GM03348 (cell line): ENCODE data around the gene ST6GALNAC6.
"Not testable (repeated sequence)": the region's sequence is repeated elsewhere in the genome, so short reads cannot be mapped to it uniquely, and the experiment has no call there.

Source experiments
- DNase-seq: peaks from one replicate; pipeline ENCODE4 v3.0.0; 2012; ENCODE audit warnings: low spot score

The ST6GALNAC6 gene

DNA sequence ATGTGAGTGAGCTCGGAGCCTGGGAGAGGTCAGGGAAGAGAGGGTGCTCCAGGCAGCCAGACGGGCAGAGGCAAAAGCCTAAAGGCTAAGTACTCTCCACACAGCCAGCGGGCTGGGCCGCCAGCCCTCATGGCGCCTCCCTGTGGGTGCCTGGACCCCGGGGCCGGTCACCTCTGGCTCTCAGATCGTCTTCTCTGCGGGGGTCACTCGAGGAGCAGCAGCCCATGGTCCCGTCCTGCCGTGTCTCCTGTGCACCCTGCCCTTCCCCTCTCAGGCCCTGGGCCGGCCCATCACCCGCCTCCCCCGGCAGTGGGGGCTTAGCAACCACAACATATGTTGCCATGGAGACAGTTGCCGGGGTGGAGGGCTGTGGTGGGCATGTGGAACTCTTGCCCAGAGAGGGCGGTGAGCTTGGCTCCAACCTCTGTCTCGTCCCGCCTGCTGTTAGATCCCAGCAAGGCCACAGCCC lies 26.1 kb downstream of the ST6GALNAC6 start:
- DNase-seq, result no peak

DNA sequence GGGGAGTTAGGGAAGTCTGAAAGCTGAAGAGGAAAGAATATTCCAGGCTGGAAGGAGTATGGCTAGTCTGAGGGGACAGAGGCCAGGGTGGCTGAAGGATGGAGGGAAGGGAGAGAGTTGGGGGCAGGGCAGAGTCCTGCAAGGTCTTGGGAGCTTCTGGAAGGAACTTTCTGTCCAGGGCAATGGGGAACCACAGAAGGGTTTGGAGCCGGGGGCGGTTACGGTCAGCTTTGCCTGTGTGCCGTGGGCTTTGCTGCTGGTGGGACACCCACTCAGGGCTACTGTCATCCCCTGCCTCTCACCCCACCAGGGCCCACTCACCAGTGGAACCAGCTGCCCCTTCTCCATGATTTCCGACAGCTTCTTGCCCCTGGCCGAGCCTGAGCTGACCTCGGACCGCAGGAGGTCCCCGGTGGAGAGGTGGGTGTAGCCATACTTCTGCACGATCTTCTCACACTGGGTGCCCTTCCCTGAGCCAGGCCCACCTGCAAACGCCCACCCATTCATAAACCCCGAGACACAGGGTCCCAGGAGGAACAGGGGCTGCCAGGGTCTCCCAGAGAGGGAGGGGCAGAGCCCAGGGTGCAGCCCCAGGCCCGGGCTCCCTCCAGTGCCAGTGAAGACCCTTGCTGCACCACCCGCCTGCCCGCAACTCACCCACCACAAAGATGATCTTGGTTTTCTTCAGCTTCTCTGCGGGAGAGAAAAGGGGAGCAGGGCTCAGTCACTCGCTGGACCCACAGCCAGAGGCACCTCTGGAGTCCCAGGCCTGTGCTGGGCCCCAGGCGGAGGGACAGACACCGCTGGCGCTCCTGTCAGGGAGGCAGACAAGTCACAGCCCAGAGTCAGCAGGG lies 26.8 kb downstream of the ST6GALNAC6 start:
- DNase-seq, result no peak

DNA sequence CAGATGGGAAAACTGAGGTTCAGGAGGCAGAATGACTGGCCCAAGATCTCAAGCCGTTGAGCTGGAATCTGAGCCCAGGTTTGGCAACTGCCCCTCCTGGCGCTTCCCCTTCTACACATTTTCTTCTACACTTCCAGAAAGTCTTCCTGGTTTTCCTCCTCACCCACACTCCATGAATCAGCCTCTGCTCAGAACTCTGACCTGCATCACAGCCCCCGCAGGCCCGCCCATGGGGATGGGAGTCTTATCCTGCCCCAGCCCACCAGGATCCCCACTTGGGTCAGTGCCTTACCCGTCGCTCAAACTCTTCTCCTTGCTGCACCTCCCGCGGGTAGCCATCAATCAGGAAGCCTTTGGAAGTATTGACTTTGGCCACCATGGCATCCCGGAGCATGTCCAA lies 27.9 kb downstream of the ST6GALNAC6 start:
- no peak for DNase-seq

DNA sequence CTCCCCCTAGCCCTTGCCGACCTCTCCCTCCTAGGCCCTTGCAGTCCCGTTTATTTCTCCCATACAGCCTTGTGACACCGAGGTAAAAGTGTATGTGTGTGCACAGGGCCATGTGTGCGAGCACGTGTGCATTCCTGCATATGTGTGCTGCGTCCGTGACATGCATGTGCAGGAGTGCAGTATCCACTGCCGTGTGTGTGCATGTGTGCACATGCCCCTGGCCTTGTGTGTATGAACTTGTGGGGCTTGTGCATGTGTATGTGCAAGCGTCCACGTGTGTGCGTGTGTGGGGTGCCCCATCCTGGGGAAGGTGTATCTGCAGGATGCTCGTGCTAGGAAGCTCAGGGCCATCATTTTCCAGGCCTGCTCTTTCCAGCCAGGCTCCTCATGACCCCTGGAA lies 28.5 kb downstream of the ST6GALNAC6 start:
- no peak for DNase-seq

DNA sequence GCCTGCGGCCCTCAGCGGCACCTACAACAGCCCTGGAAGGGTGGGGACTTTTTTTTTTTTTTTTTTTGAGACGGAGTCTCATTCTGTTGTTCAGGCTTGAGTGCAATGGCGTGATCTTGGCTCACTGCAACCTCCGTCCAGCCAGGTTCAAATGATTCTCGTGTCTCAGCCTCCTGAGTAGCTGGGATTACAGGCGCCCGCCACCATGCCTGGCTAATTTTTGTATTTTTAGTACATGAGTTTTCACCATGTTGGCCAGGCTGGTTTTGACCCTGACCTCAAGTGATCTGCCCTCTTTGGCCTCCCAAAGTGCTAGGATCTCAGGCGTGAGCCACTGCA lies 29.3 kb downstream of the ST6GALNAC6 start:
- not testable (repeated sequence) for DNase-seq

DNA sequence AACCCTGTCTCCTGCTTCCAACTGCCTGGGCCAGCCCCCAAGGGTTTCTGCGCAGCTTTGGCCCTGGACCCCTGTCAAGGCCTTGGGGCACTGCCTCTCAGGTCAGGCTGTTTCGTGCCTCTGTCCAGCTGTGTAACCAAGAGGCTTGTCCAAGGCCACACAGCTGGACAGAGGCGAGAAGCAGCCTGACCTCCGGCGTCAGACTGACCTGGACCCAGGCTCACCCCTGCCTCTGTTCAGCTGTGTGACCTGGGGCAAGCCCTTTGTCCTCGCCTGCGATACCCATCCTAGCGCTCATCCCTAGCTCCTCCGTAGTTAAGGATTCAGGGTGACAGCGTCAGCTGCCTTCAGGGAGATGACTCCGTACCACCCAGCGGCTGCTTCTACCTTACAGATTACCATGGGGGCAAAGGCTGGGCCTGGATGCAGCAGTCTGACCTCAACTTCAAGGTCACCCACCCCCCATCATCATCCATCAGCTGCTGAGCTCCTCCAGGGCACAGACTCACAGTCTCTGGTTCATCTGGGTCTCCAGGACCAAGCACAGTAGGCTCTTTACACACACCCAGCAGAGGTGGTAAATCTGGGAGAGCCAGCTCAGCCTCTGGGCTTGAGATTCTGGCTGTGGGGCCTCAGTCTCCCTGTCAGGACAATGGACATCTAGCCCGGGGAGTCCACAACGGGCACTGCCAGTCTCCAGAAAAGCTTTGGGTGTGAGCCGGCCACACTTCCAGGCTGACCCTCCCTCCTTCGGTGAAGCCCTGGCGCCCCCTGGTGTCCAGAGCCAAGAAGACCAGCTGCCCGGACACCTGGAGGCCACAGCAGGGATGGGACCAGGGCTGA lies 29.9 kb downstream of the ST6GALNAC6 start:
- DNase-seq, result peak; percentile 94

DNA sequence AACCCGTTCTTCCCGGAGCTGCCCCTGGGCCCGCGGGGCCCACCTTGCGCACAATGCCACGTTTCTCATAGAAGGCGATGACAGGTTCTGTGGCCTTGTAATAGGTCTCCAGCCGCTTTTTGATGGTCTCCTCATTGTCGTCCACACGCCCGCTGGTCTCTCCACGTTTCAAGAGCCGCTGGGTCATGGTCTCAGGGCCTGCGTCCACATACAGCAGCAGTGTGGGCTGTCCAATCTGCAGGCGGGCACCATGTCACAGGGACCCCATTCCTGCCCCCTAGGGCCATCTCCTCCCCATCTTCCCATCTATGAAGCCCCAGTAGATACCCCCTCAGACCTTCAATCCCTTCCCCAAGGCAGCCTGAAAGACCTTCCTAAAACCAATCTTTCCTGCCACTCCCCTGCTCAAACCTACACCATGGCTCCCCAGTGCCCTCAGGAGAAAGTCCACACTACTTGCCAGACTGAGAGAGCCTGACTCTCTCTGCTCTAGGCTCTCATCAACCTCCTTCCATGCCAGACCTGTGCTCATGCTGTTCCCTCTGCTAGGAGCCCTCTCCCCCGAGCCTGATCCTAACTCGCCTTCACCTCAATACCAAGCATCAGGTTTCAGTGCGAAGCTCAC lies 31.0 kb downstream of the ST6GALNAC6 start:
- DNase-seq, result no peak

DNA sequence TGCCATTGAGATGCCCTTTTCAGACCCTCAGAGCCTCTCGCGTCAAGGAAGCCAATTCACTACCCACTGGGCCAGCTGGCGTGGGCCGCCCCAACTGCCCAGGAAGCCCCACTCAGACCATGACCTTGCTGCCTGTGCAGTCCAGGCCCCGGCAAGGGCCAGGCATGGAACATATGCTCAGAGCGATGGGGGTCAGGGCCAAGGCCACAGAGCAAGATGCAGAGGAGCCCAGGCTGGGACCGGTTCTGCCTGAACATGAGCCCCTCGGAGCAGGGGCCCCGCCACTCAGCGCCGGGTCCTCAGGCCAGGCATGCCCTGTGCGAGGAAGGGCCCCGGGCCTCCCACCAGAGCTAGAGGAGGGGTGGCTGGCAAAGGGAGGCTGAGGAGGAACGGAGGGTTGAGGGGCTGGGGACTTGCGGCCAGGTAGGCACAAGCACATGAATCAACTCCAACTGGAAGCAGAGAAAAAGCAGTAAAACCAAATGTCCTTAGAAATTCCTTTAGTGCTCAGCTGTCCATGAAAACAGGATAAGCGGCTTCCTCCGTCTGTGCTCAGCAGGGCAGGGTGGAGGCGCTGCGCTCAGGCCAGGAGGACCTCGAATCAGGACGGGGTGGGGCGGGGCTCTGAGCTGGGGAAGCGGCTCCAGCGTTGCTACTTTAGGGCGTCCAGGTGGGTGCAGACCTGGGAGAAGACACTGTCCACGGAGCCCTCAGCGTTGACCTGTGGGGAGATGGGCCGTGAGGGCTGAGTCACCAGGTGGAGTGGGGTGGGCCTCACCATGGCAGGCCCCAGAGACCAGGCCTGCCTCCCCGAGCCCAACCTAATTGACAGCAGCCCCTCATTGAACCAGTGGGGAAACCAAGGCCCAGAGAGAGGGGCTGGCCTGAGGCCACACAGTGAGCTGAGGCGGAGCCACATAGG lies 31.8 kb downstream of the ST6GALNAC6 start:
- DNase-seq, result no peak

DNA sequence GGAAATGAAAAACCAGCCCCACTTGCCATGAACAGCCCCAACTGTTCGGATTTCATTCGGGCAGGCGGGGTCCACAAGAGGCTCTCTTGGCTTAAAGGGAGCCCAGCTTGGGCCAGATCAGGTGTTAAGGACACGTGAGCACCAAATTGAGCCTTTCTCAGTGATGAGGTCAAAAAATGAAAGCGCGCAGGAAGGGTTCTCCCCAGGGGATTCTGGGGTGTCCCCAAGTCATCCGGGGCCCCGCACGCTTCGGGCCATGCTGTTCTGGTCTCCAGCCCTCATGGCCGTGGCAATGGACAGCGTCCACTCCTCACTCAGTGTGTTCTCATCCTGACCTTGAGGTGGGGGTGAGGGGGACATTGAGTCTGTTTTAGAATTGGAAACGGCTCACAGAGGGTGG lies 32.9 kb downstream of the ST6GALNAC6 start:
- no peak for DNase-seq

DNA sequence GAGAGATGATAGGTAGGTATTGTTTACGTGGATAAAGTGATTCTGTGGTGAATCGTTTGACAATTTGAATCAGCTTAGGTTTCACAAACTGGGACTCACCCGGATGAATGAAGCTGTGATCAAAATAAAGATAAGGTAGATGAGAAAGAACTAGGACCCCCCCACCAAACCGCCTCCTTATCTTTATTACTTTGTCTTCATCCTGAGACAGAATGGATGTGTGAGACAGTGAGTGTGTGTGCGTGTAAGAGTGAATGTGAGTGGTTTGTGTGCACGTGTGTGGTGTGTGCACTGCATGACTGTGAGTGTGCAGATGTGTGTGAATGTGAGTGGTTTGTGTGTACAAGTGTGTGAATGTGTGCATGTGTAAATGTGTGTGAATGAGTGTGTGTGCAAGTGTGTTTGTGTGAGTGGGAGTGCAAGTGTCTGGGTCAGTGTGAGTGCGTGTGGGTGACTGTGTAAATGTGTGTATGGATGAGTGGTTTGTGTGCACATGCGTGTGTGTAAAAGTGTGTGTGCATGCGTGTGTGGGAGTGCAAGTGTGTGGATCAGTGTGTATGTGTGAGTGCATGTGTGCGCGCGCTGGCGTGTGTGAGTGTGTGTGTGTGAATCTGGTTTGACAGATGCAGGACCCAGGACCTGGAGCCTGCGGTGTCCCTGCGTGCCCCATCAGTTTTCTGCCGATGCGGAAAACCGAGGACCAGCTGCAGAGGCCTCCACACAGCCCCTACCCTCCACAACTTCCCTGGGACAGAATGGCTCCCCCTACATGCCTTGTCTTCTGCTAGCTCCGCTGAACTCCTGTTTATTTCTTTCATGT lies 33.5 kb downstream of the ST6GALNAC6 start:
- DNase-seq, result no peak

DNA sequence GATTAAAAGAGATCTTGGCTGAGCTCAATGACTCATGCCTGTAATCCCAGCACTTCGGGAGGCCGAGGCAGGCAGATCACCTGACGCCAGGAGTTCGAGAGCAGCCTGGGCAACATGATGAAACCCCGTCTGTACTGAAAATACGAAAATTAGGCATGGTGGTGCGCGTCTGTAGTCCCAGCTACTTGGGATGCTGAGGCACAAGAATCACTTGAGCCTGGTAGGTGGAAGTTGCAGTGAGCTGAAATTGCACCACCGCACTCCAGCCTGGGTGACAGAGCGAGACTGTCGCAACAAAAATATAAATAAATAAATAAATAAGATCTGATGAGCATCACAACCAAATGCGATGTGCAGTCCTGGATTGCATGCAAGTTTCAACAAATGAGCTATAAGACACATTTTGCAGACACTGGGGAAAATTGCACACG lies 36.2 kb downstream of the ST6GALNAC6 start:
- no peak for DNase-seq

DNA sequence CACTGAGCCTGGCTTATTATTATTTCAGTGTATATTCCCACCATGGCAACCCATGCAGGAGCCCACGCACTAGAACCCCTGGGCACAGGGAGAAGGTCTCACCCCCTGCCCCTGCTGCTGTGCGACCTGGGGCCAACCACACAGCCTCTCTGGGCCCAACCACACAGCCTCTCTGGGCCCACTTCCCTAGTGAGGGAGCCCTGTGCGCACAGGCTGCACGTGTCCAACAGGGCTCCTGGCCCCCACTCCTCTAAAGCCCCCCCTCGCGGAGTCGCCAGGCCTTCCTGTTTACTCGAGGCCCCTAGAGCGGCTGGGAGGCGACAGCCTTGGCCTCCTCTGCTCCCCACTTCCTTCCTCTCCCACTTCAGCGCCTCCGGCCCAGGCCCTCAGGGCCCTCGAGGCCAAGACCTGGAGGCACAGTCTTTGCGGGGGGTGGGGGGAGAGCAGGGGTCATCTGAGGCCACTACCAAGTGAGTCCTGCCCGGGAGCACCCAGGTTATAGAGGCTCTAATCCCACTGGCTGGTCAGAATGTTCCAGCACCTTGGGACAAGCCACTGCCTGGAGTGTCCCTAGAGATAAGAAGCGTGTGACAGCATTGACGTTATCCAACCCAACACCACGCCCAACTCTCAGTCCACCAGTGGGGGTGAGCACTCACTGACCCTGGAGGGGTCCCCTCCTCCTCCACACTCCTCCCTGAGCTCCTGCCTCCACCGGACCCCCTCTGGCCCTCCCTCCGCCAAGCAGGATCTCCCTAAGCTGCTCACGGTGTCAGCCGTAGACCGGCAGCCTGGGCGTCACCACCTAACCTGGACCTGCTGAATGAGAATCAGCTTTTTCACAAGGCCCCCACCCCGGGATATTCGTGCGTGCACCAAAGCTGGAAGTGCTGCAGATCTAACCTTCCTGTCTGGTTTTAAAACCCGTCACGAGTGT lies 37.1 kb downstream of the ST6GALNAC6 start:
- no peak for DNase-seq

DNA sequence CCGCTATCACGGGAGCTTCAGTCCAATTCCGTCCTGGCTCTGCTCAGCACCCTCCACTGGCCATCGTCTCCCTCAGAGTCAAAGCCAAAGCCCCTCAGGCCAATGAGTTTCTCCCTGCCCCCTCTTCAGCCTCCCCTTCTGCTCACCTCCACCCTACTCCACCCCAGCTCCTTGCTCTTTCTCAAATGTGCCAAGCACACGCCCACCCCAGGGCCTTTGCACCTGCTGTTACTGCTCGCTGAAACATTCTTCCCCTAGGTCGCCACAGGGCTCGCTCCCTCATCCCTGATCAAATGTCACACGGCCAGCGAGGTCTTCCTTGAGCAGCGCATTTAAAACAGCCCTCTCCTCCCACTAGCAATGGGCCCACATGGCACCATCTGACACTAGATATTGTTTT lies 38.6 kb downstream of the ST6GALNAC6 start:
- DNase-seq, result no peak

DNA sequence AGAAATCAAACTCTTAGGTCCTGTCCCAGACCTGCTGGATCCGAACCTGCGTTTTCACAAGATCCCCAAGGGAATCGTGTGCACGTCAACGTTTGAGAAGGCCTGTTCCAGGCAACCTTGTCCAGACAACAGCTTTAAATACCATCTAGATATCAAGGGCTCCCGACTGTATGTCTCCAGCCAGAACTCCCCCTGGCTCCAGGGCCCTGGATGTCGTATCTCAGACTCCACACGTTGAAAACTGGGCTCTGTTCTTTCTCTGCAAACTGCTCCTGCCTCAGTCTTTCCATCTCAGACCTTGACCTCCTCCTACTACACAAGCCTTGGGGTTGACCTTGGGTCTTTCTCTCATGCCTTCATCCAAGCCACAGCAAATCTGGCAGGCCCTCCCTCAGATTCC lies 39.1 kb downstream of the ST6GALNAC6 start:
- DNase-seq, result no peak

DNA sequence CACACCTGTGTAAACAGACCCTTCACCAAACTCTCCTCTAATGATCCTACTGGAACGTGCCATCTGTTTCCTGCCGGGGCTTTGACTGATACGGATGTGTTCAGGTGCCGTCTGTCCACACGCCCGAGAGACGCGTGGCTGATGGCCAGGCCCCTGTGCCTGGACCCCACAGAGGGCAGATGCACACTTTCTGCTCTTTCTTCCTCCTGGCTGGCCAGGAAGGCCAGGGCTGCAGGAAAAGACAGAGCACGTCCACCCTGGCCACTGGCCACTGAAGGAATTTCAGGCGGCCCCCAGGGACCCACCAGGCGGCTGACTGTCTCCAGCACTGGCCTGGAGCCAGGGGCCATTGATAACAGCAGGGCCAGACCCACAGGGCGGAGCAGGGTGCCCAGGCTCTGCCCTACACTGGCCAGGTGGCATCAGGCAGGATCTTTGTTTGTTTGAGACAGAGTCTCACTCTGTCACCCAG lies 41.3 kb downstream of the ST6GALNAC6 start:
- DNase-seq, result no peak

DNA sequence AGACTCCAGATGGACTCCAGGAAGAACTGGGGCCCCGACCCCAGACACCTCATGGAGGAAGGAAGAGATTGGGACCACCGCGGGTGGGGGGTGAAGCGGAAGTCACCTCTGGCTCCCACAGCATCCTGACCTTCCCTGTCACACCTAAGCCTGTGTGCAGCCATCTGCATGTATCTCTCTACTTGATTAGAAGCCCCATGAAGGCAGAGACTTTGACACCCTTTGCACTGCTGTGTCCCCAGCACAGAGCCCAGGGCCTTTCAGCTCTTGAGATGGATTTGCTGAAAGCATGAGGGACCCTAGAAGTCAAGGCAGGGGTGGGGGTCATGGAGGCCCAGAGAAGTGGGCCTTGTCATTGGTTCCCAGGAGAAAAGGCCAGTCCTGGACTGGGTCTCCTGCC lies 42.1 kb downstream of the ST6GALNAC6 start:
- no peak for DNase-seq

DNA sequence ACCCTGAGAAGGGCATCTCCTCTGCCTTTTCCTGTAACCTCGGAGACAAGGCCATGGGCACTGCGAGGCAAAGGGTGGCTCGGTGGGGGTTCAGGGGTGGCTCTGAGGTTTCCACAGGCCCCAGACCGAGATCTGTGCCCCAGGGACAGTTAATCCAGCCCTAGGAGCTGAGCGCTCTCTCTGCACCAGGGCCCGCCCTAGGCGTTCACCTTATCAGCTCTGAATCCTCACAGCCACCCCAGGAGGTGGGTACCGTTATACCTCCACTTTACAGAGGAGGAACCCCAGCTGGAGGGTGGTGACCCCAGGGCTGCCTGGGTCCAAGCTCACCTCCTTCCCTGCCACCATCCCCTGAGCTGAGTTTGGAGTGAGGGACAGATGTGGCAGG lies 42.7 kb downstream of the ST6GALNAC6 start:
- DNase-seq, result no peak

DNA sequence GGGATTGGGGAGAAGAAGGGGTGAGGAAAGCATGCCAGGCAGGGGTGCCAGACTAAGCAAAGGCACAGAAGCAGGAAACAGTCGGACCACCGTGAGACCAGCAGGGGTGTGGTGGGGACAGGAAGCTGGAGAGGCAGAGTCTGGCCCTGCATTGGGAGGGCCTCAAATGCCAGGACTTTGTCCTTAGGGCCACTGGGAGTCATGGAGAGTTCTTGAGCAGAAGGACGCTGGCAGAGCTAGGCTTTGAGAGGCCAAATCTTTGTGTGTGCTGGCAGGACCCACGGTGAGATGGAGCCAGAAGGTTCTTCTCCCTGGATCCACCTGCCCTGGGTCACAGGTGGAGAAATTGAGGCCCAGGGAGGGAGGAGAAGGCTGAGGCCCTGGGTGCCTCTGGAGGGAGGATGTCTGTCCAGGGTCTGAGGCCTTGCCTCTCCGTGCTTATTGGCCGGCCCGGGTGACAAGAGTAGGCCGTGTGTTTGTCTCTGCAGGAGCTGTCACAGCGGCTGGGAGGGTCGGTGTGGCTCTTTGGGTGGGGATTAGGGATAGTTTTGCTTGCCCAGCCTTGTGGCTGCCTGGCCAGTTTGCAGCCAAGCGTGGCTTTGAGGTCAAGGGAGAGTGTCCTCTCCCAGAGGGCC lies 43.2 kb downstream of the ST6GALNAC6 start:
- DNase-seq, result no peak

DNA sequence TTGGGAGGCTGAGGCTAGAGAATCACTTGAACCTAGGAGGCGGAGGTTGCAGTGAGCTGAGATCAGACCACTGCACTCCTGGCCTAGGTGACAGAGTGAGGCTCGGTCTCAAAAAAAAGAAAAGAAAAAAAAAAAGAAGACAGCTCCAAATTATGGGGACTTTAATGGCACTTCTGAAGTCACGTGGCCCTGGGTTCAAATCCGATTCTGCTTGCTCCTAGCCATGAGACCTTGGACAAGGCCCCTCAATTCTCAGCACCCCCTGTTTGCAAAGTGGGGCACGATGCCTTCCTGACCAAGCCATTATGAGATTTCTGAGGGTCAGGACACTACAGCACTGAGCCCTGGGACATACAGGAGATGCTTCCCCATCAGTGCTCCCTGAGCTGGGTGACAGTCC lies 43.9 kb downstream of the ST6GALNAC6 start:
- no peak for DNase-seq
